ENCODE measurements around the gene LY6G6F.

LY6G6F gene

GRCh38 chr6:31676904-31677303 lies 29.8 kb upstream of the LY6G6F start:
- DNase-seq (ENCODE audit: low spot score), result no peak

GRCh38 chr6:31677955-31678354 lies 28.7 kb upstream of the LY6G6F start:
- no peak for DNase-seq (ENCODE audit: low spot score)

- peak; percentile 78 for DNase-seq (ENCODE audit: low spot score)
These were observed 26.2 kb upstream of the LY6G6F start, which contains the start of gene LY6G5C for GRCh38 chr6:31680226-31681134. TSS of gene LY6G5C (minus strand) at chr6:31681067. CDS start at chr6:31680373, 694 bp downstream.

GRCh38 chr6:31681135-31681671 lies 25.5 kb upstream of the LY6G6F start:
- no peak for DNase-seq (ENCODE audit: low spot score)

- DNase-seq (ENCODE audit: low spot score), result no peak
These were observed 23.1 kb upstream of the LY6G6F start for GRCh38 chr6:31683591-31683990.

- DNase-seq (ENCODE audit: low spot score), result no peak
These were observed 20.2 kb upstream of the LY6G6F start for GRCh38 chr6:31686483-31686882.

GRCh38 chr6:31687321-31687720 lies 19.3 kb upstream of the LY6G6F start:
- no peak for DNase-seq (ENCODE audit: low spot score)

GRCh38 chr6:31687860-31688693 lies 18.6 kb upstream of the LY6G6F start:
- DNase-seq (ENCODE audit: low spot score), result no peak

GRCh38 chr6:31689249-31690110 lies 17.2 kb upstream of the LY6G6F start:
- no peak for DNase-seq (ENCODE audit: low spot score)

GRCh38 chr6:31690231-31691077 lies 16.2 kb upstream of the LY6G6F start:
- DNase-seq (ENCODE audit: low spot score), result no peak

- DNase-seq (ENCODE audit: low spot score), result no peak
These were observed 15.6 kb upstream of the LY6G6F start for GRCh38 chr6:31691078-31691463.

GRCh38 chr6:31691564-31692108 lies 15.0 kb upstream of the LY6G6F start:
- no peak for DNase-seq (ENCODE audit: low spot score)

- no peak for DNase-seq (ENCODE audit: low spot score)
These were observed 14.3 kb upstream of the LY6G6F start for GRCh38 chr6:31692353-31692752.

- DNase-seq (ENCODE audit: low spot score), result no peak
These were observed 13.8 kb upstream of the LY6G6F start for GRCh38 chr6:31692886-31693285.

GRCh38 chr6:31693535-31693934 lies 13.1 kb upstream of the LY6G6F start:
- DNase-seq (ENCODE audit: low spot score), result no peak

GRCh38 chr6:31697555-31697954 lies 9.1 kb upstream of the LY6G6F start:
- DNase-seq (ENCODE audit: low spot score), result peak; percentile 9

GRCh38 chr6:31700740-31701401 lies 5.8 kb upstream of the LY6G6F start:
- DNase-seq (ENCODE audit: low spot score), result no peak

- DNase-seq (ENCODE audit: low spot score), result no peak
These were observed 4.8 kb upstream of the LY6G6F start for GRCh38 chr6:31701666-31702404.

- peak; percentile 37 for DNase-seq (ENCODE audit: low spot score)
These were observed 4.3 kb upstream of the LY6G6F start for GRCh38 chr6:31702405-31702818.

Data from activated CD4-positive, alpha-beta T cell treated with anti-CD3 and anti-CD28 coated beads, Interleukin-2, Interleukin-4, amounts not matched to agents 100 ng/mL and 50 ng/mL, durations not matched to agents 16 hours and 8 hours (primary cell).